ENCODE results near the gene SIN3B.
"Not testable (repeated sequence)": the region's sequence is repeated elsewhere in the genome, so short reads cannot be mapped to it uniquely, and the experiment has no call there.

SIN3B gene

DNA sequence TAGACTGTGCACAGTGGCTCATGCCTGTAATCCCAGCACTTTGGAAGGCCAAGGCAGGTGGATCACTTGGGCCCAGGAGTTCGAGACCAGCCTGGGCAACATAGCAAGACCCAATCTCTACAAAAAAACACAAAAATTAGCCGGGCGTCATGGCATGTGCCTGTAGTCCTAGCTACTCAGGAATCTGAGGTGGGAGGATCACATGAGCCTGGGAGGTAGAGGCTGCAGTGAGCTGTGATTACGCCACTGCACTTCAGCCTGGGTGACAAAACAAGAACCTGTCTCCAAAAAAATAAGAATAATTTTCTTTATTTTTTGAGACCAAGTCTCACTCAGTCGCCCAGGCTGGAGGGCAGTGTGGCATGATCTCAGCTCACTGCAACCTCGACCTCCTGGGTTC is 30.9 kb upstream of the SIN3B start:
- not testable (repeated sequence) for H3K36me3 ChIP-seq (ENCODE audit: insufficient read depth, low read length); H3K4me3 ChIP-seq (ENCODE audit: low read length); H3K27ac ChIP-seq (ENCODE audit: low read depth, low read length); H3K4me1 ChIP-seq (ENCODE audit: insufficient read depth, low read length); H3K9ac ChIP-seq (ENCODE audit: low read depth, low read length); H3K27me3 ChIP-seq (ENCODE audit: insufficient read depth, low read length)
- WGBS, result 94% methylated on average over 6 of the region's 6 CpGs
- peaks cover 19% of the 10 kb centered on the region for H3K9me3 ChIP-seq (ENCODE audit: insufficient read depth, low read depth, low read length)

DNA sequence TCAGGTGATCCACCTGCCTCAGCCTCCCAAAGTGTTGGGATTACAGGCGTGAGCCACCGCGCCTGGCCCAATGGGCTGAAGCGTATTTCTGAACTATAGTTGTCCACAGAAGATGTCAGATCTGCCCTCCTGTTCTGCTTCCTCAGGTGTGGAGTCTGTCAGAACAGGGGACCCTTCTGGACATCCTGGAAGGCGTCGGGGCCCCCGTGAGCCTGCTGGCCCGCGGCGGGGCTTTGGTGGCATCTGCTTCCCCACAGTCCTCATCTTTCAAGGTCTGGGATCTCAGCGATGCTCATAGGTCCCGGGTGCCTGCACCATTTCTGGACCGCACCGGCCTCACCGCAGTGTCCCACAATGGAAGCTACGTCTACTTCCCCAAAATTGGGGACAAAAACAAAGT is 29.5 kb upstream of the SIN3B start:
- no peaks in the 10 kb centered on the region for H3K4me1 ChIP-seq (ENCODE audit: insufficient read depth, low read length)
- WGBS, result 96% methylated on average over 16 of the region's 16 CpGs
- no peak overlapping the region for H3K27ac ChIP-seq (ENCODE audit: low read depth, low read length)
- no peaks in the 10 kb centered on the region for H3K36me3 ChIP-seq (ENCODE audit: insufficient read depth, low read length)
- H3K9me3 ChIP-seq (ENCODE audit: insufficient read depth, low read depth, low read length), result peaks cover 19% of the 10 kb centered on the region
- H3K4me3 ChIP-seq (ENCODE audit: low read length), result no peak overlapping the region
- H3K9ac ChIP-seq (ENCODE audit: low read depth, low read length), result no peak overlapping the region
- H3K27me3 ChIP-seq (ENCODE audit: insufficient read depth, low read length), result no peaks in the 10 kb centered on the region

DNA sequence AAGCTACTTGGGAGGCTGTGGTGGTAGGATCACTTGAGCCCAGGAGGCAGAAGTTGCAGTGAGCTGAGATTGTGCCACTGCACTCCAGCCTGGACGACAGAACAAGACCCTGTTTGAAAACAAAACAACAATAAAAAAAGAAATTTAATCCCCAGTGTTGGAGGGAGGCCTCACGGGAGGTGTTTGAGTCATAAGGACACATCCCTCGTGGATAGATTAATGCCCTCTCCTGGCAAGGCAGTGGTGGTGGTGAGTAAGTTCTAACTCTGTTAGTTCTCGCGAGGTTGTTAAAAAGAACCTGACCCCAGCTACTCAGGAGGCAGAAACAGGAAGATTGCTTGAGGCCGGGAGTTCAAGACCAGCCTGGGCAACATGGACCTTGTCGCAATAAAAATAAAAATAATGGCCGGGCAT is 27.6 kb upstream of the SIN3B start:
- H3K27me3 ChIP-seq (ENCODE audit: insufficient read depth, low read length), result no peaks in the 10 kb centered on the region
- no peak overlapping the region for H3K27ac ChIP-seq (ENCODE audit: low read depth, low read length)
- H3K4me1 ChIP-seq (ENCODE audit: insufficient read depth, low read length), result no peaks in the 10 kb centered on the region
- no peak overlapping the region for H3K4me3 ChIP-seq (ENCODE audit: low read length)
- 82% methylated on average over 8 of the region's 8 CpGs for WGBS
- H3K9me3 ChIP-seq (ENCODE audit: insufficient read depth, low read depth, low read length), result peaks cover 8% of the 10 kb centered on the region
- no peaks in the 10 kb centered on the region for H3K36me3 ChIP-seq (ENCODE audit: insufficient read depth, low read length)
- no peak overlapping the region for H3K9ac ChIP-seq (ENCODE audit: low read depth, low read length)

DNA sequence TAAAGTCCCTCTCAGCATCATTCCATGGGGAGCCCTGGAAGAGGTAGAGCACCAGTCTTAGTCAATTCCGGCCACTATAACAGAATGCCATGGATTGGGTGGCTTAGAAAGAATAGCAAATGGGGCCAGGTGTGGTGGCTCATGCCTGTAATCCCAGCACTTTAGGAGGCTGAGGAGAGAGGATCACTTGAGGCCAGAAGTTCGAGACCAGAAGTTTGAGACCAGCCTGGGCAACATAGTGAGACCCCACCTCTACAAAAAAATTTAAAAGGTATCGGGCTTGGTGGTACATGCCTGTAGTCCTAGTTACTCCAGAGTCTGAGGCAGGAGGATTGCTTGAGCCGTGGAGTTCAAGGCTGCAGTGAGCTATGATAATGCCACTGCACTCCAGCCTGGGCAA is 25.0 kb upstream of the SIN3B start:
- Histone ChIP-seq H3K4me1 (ENCODE audit: insufficient read depth, low read length) (no peaks in the 10 kb centered on the region), H3K4me3 (ENCODE audit: low read length) (no peak overlapping the region), H3K27ac (ENCODE audit: low read depth, low read length) (no peak overlapping the region), H3K36me3 (ENCODE audit: insufficient read depth, low read length) (no peaks in the 10 kb centered on the region), H3K27me3 (ENCODE audit: insufficient read depth, low read length) (no peaks in the 10 kb centered on the region), H3K9me3 (ENCODE audit: insufficient read depth, low read depth, low read length) (no peaks in the 10 kb centered on the region), H3K9ac (ENCODE audit: low read depth, low read length) (no peak overlapping the region)
- 91% methylated on average over 4 of the region's 4 CpGs for WGBS

DNA sequence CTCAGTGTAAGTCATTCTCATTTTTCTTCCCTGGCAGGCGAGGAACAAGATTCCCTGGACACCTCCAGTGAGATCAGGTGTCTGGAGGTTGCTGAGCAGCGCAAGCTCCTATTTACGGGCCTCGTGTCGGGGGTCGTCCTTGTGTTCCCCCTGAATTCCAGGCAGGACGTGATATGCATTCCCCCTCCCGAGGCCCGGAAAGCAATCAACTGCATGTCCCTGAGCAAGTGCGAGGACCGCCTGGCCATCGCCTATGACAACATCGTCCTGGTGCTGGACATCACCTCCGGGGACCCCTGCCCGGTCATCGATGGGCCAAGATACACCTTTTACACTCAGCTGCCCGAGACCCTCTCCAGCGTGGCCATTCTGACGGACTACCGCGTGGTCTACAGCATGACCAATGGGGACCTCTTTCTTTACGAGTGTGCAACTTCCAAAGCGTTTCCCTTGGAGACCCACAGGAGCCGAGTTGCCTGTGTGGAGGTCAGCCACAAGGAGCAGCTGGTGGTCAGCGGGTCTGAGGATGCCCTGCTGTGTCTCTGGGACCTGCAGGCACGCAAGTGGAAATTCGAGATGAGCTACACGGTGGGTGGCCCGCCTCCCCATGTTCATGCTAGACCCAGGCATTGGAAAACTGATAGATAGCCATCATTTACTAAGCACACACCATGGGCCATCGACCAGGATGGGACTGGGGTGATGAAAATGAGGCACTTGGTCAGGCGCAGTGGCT is 21.5 kb upstream of the SIN3B start:
- Histone ChIP-seq H3K27me3 (ENCODE audit: insufficient read depth, low read length) (no peaks in the 10 kb centered on the region), H3K4me3 (ENCODE audit: low read length) (no peak overlapping the region), H3K9ac (ENCODE audit: low read depth, low read length) (no peak overlapping the region; the same call in 1 of the 2 replicates), H3K4me1 (ENCODE audit: insufficient read depth, low read length) (no peaks in the 10 kb centered on the region), H3K9me3 (ENCODE audit: insufficient read depth, low read depth, low read length) (no peaks in the 10 kb centered on the region), H3K36me3 (ENCODE audit: insufficient read depth, low read length) (no peaks in the 10 kb centered on the region), H3K27ac (ENCODE audit: low read depth, low read length) (no peak overlapping the region)
- WGBS, result 90% methylated on average over 31 of the region's 31 CpGs

DNA sequence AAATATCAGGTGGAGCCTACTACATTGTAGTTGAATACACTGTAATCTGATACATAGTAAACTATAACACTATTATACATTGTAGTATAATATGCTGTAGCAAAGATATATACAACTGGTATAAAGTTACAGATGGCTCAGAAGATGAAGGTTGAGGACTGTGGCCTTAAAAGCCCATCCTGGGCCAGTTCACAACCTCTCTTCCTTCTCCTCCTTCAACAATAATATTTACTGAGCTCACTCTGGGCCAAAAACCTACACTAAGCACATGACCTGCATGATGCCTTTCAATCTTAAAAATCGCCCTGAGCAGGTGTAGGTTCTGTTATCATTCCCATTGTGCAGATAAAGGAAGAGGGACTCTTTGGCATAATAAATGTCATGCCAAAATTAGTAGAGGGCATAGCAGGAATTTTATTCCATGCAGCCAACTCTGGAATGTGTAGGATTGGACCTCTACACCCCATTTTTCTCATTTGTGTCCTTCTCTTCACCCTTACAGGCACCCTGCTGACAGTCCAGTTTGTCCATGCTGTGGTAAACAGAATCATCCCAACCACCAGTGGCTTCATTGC is 14.6 kb upstream of the SIN3B start:
- Histone ChIP-seq H3K27ac (ENCODE audit: low read depth, low read length) (no peak overlapping the region), H3K9me3 (ENCODE audit: insufficient read depth, low read depth, low read length) (peaks cover 20% of the 10 kb centered on the region)

DNA sequence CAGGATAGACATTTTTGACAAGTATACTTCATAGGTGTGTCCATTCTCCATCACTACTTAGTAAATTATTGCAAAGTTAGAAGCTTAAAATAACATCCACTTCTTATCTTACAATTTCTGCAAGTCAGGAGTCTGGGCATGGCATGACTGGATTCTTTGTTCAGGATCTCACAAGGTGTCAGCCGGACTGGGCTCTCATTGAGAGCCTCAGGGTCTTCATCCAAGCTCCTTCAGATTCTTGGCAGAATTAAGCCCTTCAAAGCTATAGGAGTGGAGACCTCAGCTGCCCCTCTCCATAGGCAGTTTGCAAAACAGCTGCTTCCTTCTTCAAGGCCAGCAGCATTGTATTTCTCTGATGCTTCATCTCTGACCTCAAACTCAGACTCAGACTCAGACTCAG is 9.1 kb upstream of the SIN3B start:
- no peaks in the 10 kb centered on the region for H3K27me3 ChIP-seq (ENCODE audit: insufficient read depth, low read length)
- H3K4me3 ChIP-seq (ENCODE audit: low read length), result no peak overlapping the region
- WGBS, result 91% methylated on average over 1 of the region's 1 CpG
- peaks cover 6% of the 10 kb centered on the region for H3K4me1 ChIP-seq (ENCODE audit: insufficient read depth, low read length)
- H3K36me3 ChIP-seq (ENCODE audit: insufficient read depth, low read length), result no peaks in the 10 kb centered on the region
- H3K9ac ChIP-seq (ENCODE audit: low read depth, low read length), result no peak overlapping the region
- peaks cover 6% of the 10 kb centered on the region for H3K9me3 ChIP-seq (ENCODE audit: insufficient read depth, low read depth, low read length)
- no peak overlapping the region for H3K27ac ChIP-seq (ENCODE audit: low read depth, low read length)

More for the DNA sequence above, 14.6 kb upstream of the SIN3B start:
- Histone ChIP-seq H3K36me3 (ENCODE audit: insufficient read depth, low read length) (no peaks in the 10 kb centered on the region), H3K4me3 (ENCODE audit: low read length) (no peak overlapping the region), H3K9ac (ENCODE audit: low read depth, low read length) (no peak overlapping the region), H3K27me3 (ENCODE audit: insufficient read depth, low read length) (no peaks in the 10 kb centered on the region), H3K4me1 (ENCODE audit: insufficient read depth, low read length) (no peaks in the 10 kb centered on the region)
- WGBS, result 89% methylated on average over 1 of the region's 1 CpG

DNA sequence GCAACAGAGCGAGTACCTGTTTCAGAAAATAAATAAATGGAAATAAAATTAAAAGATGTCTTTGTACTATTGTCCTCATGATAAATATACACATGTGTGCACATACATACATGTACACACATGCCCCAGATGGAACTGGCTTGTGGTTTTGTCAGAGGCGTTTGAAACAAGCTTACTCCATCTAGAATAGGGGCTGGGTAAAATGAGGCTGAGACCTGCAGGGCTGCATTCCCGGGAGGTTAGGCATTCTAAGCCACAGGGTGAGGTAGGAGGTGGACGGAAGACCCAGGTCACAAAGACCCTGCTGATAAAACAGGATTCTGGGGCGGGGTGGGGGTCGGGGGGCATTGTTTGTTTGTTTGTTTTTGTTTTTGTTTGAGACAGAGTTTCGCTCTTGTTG is 8.1 kb upstream of the SIN3B start:
- 83% methylated on average over 7 of the region's 7 CpGs for WGBS

DNA sequence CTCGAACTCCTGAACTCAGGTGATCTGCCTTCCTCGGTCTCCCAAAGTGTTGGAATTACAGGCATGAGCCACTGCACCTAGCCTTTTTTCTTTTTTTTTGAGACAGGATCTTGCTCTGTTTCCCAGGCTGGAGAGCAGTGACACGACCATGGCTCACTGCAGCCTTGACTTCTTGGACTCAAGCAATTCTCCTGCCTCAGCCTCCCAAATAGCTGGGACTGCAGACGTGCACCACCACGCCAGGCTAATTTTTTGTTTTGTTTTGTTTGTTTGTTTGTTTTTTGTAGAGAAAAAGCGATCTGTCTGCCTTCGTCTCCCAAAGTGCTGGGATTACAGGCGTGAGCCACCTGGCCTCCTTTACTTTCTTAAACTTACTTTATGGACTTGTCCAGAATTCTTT is 6.5 kb upstream of the SIN3B start:
- no peak overlapping the region for H3K4me3 ChIP-seq (ENCODE audit: low read length)
- no peaks in the 10 kb centered on the region for H3K9me3 ChIP-seq (ENCODE audit: insufficient read depth, low read depth, low read length)
- H3K36me3 ChIP-seq (ENCODE audit: insufficient read depth, low read length), result no peaks in the 10 kb centered on the region
- H3K27me3 ChIP-seq (ENCODE audit: insufficient read depth, low read length), result no peaks in the 10 kb centered on the region
- H3K27ac ChIP-seq (ENCODE audit: low read depth, low read length), result peak overlapping the region; percentile 73
- H3K9ac ChIP-seq (ENCODE audit: low read depth, low read length), result no peak overlapping the region; the same call in 1 of the 2 replicates
- peaks cover 15% of the 10 kb centered on the region for H3K4me1 ChIP-seq (ENCODE audit: insufficient read depth, low read length)
- 89% methylated on average over 8 of the region's 8 CpGs for WGBS

More for the DNA sequence above, 8.1 kb upstream of the SIN3B start:
- Histone ChIP-seq H3K27ac (ENCODE audit: low read depth, low read length) (no peak overlapping the region), H3K9me3 (ENCODE audit: insufficient read depth, low read depth, low read length) (no peaks in the 10 kb centered on the region), H3K27me3 (ENCODE audit: insufficient read depth, low read length) (no peaks in the 10 kb centered on the region), H3K4me3 (ENCODE audit: low read length) (no peak overlapping the region), H3K4me1 (ENCODE audit: insufficient read depth, low read length) (peaks cover 15% of the 10 kb centered on the region), H3K36me3 (ENCODE audit: insufficient read depth, low read length) (no peaks in the 10 kb centered on the region), H3K9ac (ENCODE audit: low read depth, low read length) (no peak overlapping the region)

DNA sequence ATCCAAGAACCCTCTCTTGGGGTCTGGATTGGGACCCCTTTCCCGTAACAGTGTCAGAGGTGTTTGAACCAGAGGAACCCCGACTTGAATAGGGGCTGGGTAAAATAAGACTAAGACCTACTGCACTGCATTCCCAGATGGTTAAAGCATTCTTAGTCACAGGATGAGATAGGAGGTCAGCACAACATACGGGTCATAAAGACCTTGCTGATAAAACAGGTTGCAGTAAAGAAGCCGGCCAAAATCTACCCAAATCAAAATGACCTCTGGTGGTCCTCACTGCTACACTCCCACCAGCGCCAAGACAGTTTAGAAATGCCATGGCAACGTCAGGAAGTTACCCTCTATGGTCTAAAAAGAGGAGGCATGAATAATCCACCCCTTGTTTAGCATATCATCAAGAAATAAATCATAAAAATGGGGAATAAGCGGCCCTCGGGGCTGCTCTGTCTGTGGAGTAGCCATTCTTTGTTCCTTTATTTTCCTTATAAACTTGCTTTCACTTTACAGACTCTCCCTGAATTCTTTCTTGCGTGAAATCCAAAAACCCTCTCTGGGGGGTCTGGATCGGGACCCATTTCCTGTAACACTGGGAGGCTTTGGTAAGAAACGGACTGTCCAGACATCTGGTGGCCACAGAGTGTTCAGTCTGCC is 4.4 kb upstream of the SIN3B start:
- no peaks in the 10 kb centered on the region for H3K36me3 ChIP-seq (ENCODE audit: insufficient read depth, low read length)
- H3K27me3 ChIP-seq (ENCODE audit: insufficient read depth, low read length), result no peaks in the 10 kb centered on the region
- peak overlapping the region; percentile 46 for H3K9ac ChIP-seq (ENCODE audit: low read depth, low read length)
- H3K9me3 ChIP-seq (ENCODE audit: insufficient read depth, low read depth, low read length), result no peaks in the 10 kb centered on the region
- peak overlapping the region; percentile 41 for H3K4me3 ChIP-seq (ENCODE audit: low read length)
- WGBS, result 40% methylated on average over 11 of the region's 11 CpGs
- H3K4me1 ChIP-seq (ENCODE audit: insufficient read depth, low read length), result peaks cover 15% of the 10 kb centered on the region
- peak overlapping the region; percentile 82 for H3K27ac ChIP-seq (ENCODE audit: low read depth, low read length)

DNA sequence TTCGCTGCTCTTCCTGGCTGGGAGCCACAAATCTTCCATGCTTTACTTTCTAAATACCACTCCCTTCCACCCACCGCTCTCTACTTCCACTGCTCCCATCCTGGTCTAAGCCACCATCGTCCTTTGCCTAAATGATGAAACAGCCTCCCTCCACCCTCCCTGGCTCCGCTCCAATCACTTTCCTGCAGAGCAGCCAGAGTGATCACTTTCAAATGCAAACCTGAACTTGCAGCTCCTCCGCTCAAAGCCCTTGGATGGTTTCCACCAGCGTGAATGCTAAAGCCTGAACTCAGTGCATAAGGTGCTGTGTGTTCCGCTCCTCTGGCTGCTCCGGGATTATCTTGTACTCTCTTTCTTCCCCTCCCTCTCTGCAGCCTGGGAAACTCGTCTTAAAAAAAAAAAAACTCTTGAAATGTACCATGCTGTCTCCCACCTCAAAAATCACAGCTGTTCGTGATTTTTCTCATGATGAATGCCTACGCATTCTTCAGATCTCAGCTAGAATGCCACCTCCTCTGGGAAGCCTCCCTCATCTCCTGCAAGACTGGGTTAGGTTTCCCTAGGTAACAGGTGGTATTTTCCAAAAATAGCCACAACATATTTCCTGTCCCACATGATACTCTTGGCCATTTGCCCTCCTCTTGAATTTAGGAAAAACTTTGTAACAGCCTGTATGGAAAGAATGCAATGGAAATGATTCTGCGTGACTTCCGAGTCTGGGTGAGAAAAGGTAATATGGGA is 3.7 kb upstream of the SIN3B start:
- peak overlapping the region; percentile 41 for H3K4me3 ChIP-seq (ENCODE audit: low read length)
- H3K36me3 ChIP-seq (ENCODE audit: insufficient read depth, low read length), result no peaks in the 10 kb centered on the region
- peak overlapping the region; percentile 82 for H3K27ac ChIP-seq (ENCODE audit: low read depth, low read length)
- H3K27me3 ChIP-seq (ENCODE audit: insufficient read depth, low read length), result no peaks in the 10 kb centered on the region
- no peaks in the 10 kb centered on the region for H3K9me3 ChIP-seq (ENCODE audit: insufficient read depth, low read depth, low read length)
- peaks cover 19% of the 10 kb centered on the region for H3K4me1 ChIP-seq (ENCODE audit: insufficient read depth, low read length)
- H3K9ac ChIP-seq (ENCODE audit: low read depth, low read length), result peak overlapping the region; percentile 46
- 19% methylated on average over 13 of the region's 13 CpGs for WGBS

Measured in HUES64 (cell line).